Breast epithelium (tissue), 4 donors: ENCODE results near the gene RIMBP2. TPM values are rescaled to one million over a fixed set of nuclear protein-coding genes. Genes with fewer than 3 reads are reported as not detected.

Experiments
- DNase-seq, 2 donors: peaks; one replicate each; pipeline ENCODE4 v3.0.0-alpha.2; 2019; ENCODE audit warnings: low spot score in 2 of 2
- H3K27ac ChIP-seq, 2 donors: fragments of 200-600 bp; sonication (generic) in 1 of 2; one replicate each; pipeline ENCODE4 v1.5.1; 2016 to 2019; ENCODE audit warnings: mild to moderate bottlenecking in 1 of 2
- H3K27me3 ChIP-seq, 2 donors: fragments of 200-600 bp; sonication (generic) in 1 of 2; one replicate each; pipeline versions ENCODE4 v1.5.1 to v1.6.0; 2017 to 2019; ENCODE audit warnings: control low read depth in 1 of 2, mild to moderate bottlenecking in 1 of 2
- H3K36me3 ChIP-seq: fragments of 200-600 bp; one replicate; pipeline ENCODE4 v1.5.1; 2019
- H3K4me1 ChIP-seq, 2 donors: fragments of 200-600 bp; sonication (generic); one replicate each; pipeline ENCODE4 v1.5.1; 2016 to 2019; ENCODE audit warnings: control low read depth in 1 of 2
- H3K4me3 ChIP-seq, 3 donors: fragments of 200-600 bp; sonication (generic); 1 replicate in 2 of 3; 2 replicates in 1 of 3; pipeline ENCODE4 v1.5.1; 2016 to 2019; ENCODE audit warnings: mild to moderate bottlenecking in 3 of 3, moderate library complexity in 2 of 3
- H3K9me3 ChIP-seq, 2 donors: fragments of 200-600 bp; sonication (generic) in 1 of 2; one replicate each; pipeline ENCODE4 v1.5.1; 2016 to 2019; ENCODE audit warnings: control low read depth in 1 of 2
- CTCF ChIP-seq, 3 donors: fragments of 450-650 bp; IDR thresholded peaks; one replicate each; pipeline ENCODE4 v1.5.1; 2016 to 2017; ENCODE audit warnings: antibody characterized with exemption in 3 of 3, mild to moderate bottlenecking in 3 of 3, moderate library complexity in 3 of 3
- POLR2A ChIP-seq: fragments of 450-650 bp; IDR thresholded peaks from one replicate; pipeline ENCODE4 v1.6.1; 2016; ENCODE audit warnings: antibody characterized with exemption, mild to moderate bottlenecking, moderate library complexity
- POLR2AphosphoS5 ChIP-seq, 3 donors: sonication (generic); formaldehyde crosslinking; IDR thresholded peaks; one replicate each; pipeline ENCODE4 v1.6.1; 2017; ENCODE audit warnings: antibody characterized with exemption in 3 of 3
- intact Hi-C: fragments of 100-400 bp; cut with DNase I; formaldehyde crosslinking; loops from one replicate; pipeline ENCODE4 v1.15.1; 2023; ENCODE audit warnings: low total_unique reads
- total RNA-seq, 3 donors: library from RNA; depleted of rRNA; stranded (reverse); fragments of >200 nt; gene quantifications; one replicate each; pipeline ENCODE4 v1.1.0, GENCODE V29; 2016

The RIMBP2 gene
- total RNA-seq, 3 donors from 2014 or later: under 0.01 to 0.59 (median under 0.01) TPM

- DNase-seq: no peak
- intact Hi-C loops: no loop called here
- no peaks in the 10 kb centered on the region for H3K36me3 ChIP-seq
- H3K4me1 ChIP-seq: no peaks in the 10 kb centered on the region
- H3K27ac ChIP-seq: no peak overlapping the region
- no peak overlapping the region for H3K4me3 ChIP-seq
- H3K27me3 ChIP-seq: no peaks in the 10 kb centered on the region
- TF ChIP-seq CTCF (IDR thresholded peaks at IDR 0.05): no peak
- TF ChIP-seq POLR2AphosphoS5 (IDR thresholded peaks at IDR 0.05): no peak
- TF ChIP-seq POLR2A: no peak
- H3K9me3 ChIP-seq: no peaks in the 10 kb centered on the region
Observed at GRCh38 chr12:130459916-130460315, 256.2 kb downstream of the RIMBP2 start.

DNA sequence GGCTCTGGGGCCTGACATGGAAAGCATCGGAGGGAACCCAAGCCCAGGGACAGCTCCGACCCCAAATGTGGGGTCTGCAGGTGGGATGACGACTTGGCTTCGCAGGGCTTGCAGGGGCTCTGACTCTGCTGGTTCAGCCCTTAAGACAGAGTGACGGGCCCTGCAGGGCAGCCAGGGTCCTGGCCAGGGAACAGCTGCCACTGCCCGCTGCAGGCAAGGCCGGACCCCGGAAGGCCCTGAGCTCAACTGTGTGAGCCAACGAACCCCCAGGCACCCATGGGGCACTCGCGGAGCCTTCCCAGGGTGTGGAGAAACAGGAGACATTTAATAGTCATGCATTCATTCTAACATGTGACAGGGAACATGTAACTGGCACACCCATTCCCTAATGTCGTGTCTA lies 257.8 kb downstream of the RIMBP2 start:
- Histone ChIP-seq H3K36me3 (no peaks in the 10 kb centered on the region), H3K4me3 (no peak overlapping the region), H3K27ac (no peak overlapping the region), H3K9me3 (no peaks in the 10 kb centered on the region), H3K4me1 (no peaks in the 10 kb centered on the region), H3K27me3 (no peaks in the 10 kb centered on the region)
- TF ChIP-seq POLR2AphosphoS5 (IDR thresholded peaks at IDR 0.05) (no peak), POLR2A (no peak), CTCF (IDR thresholded peaks at IDR 0.05) (no peak)
- intact Hi-C loops: no loop called here
- no peak for DNase-seq

GRCh38 chr12:130457215-130457614 lies 258.9 kb downstream of the RIMBP2 start:
- no peak for DNase-seq
- H3K4me3 ChIP-seq: no peak overlapping the region
- H3K9me3 ChIP-seq: no peaks in the 10 kb centered on the region
- H3K27me3 ChIP-seq: no peaks in the 10 kb centered on the region
- H3K4me1 ChIP-seq: no peaks in the 10 kb centered on the region
- H3K36me3 ChIP-seq: no peaks in the 10 kb centered on the region
- H3K27ac ChIP-seq: no peak overlapping the region
- TF ChIP-seq CTCF (IDR thresholded peaks at IDR 0.05): no peak
- intact Hi-C loops: no loop called here

DNA sequence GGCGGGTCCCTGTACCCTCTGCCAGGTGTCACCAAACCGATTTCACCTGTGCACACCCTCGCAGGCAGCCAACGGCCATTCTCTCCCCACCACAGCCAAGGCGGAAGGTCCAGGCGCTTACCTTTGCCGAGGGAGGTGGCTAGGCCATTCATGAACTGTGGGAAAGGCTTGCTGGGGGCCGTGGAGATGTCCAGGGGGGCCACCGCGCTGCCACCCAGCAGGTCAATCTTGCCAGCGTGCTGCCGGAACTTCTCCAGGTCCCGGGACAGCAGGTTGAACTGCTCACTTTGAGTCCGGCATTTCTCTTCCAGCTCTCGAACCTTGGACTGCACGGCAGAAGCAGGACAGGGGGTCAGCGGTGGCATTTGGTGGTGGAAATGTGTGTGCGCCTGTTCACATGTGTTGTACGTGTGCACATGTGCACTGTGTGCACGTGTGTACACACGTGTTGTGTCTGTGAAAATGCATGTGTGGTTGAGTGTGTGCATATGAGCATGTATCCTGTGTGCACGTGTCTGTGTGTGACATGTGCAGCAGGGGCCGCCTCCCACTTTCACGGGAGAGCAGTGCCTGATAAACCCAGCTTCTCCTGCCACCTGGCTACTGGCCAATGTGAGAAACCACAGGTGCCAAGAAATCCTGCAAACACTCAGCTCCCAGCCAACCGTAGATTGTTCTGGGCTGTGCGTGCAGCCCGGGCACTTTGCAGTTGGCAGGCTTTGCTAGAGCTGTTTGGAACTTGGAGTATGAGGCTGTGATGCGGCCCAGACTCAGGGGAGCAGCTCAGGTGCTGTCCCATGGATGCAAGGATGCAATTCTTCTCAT lies 259.5 kb downstream of the RIMBP2 start:
- no peaks in the 10 kb centered on the region for H3K4me1 ChIP-seq
- no peak overlapping the region for H3K4me3 ChIP-seq
- H3K36me3 ChIP-seq: no peaks in the 10 kb centered on the region
- no peaks in the 10 kb centered on the region for H3K9me3 ChIP-seq
- no peak for TF ChIP-seq CTCF (IDR thresholded peaks at IDR 0.05)
- no peak for TF ChIP-seq POLR2AphosphoS5 (IDR thresholded peaks at IDR 0.05)
- no peak for TF ChIP-seq POLR2A
- intact Hi-C loops: no loop called here
- H3K27me3 ChIP-seq: no peaks in the 10 kb centered on the region
- H3K27ac ChIP-seq: no peak overlapping the region
- no peak for DNase-seq

DNA sequence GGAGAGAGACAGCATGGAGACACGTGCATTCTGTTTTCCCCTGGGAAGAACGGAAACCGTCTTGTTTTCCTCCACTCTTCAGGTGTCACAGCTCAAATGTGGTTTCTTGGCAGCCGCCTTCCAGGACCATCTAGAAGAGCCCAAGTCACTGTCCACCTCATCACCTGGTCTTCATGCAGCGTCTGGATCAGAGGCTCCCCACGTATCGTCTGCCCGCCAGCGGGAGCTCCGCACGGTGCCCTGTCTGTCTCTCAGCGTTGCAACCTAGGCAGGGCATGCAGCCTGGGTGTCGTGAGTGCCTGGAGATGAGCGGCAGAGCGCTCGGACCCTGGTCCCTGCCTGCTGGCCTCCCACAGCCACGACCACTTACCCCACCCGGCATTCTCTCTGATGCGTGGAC lies 260.9 kb downstream of the RIMBP2 start:
- Histone ChIP-seq H3K27ac (no peak overlapping the region), H3K9me3 (no peaks in the 10 kb centered on the region), H3K4me3 (no peak overlapping the region), H3K36me3 (no peaks in the 10 kb centered on the region), H3K27me3 (no peaks in the 10 kb centered on the region), H3K4me1 (no peaks in the 10 kb centered on the region)
- intact Hi-C loops: loop anchor here (1.0 kb wide), 1 partner anchor 29 kb away; no protein-coding TSS in a partner anchor
- no peak for DNase-seq
- TF ChIP-seq POLR2AphosphoS5 (IDR thresholded peaks at IDR 0.05) (no peak), POLR2A (no peak), CTCF (IDR thresholded peaks at IDR 0.05) (no peak)
